GM23338 (cell line): ENCODE results near the gene ITGB7. TPM values are rescaled to one million over a fixed set of nuclear protein-coding genes. Genes with fewer than 3 reads are reported as not detected.

ENCODE experiments used
- ATAC-seq: fragments of 200-7000 bp; cut with Tn5 transposase; 3 replicates; pipeline ENCODE4 v1.9.1; 2020
- DNase-seq: peaks from one replicate; pipeline ENCODE4 v3.0.0-alpha.2; 2015; ENCODE audit warnings: low spot score
- H2AFZ ChIP-seq: fragments of 200-600 bp; sonication (generic); 2 replicates; pipeline ENCODE4 v1.8.0; 2016; ENCODE audit warnings: antibody characterized with exemption, mild to moderate bottlenecking, moderate library complexity
- H3F3A ChIP-seq: fragments of 200-600 bp; sonication (generic); replicated peaks from 2 replicates; pipeline ENCODE4 v1.8.0; 2017; ENCODE audit warnings: antibody characterized with exemption, mixed run types, low read depth
- H3K27ac ChIP-seq: fragments of 200-600 bp; sonication (generic); 2 replicates; pipeline ENCODE4 v1.6.1; 2016; ENCODE audit warnings: low read depth
- H3K27me3 ChIP-seq: fragments of 200-600 bp; sonication (generic); 2 replicates; pipeline ENCODE4 v1.8.0; 2016; ENCODE audit warnings: mild to moderate bottlenecking, mixed run types, moderate library complexity; ENCODE audit not compliant: insufficient read depth
- H3K36me3 ChIP-seq: fragments of 200-600 bp; sonication (generic); 2 replicates; pipeline ENCODE4 v1.8.0; 2016; ENCODE audit warnings: mild to moderate bottlenecking; ENCODE audit not compliant: insufficient read depth
- H3K4me1 ChIP-seq: fragments of 200-600 bp; sonication (generic); 2 replicates; pipeline ENCODE4 v1.8.0; 2016; ENCODE audit warnings: mild to moderate bottlenecking, moderate library complexity; ENCODE audit not compliant: insufficient read depth
- H3K4me2 ChIP-seq: fragments of 200-600 bp; sonication (generic); 2 replicates; pipeline ENCODE4 v1.7.1; 2017; ENCODE audit warnings: mixed run types
- H3K4me3 ChIP-seq: fragments of 200-600 bp; sonication (generic); 2 replicates; pipeline ENCODE4 v1.6.1; 2016; ENCODE audit warnings: mixed run types
- H3K79me2 ChIP-seq: fragments of 200-600 bp; sonication (generic); replicated peaks from 2 replicates; pipeline ENCODE4 v1.8.0; 2017; ENCODE audit warnings: mild to moderate bottlenecking; ENCODE audit not compliant: insufficient read depth
- H3K9me2 ChIP-seq: fragments of 200-600 bp; sonication (generic); 2 replicates; pipeline ENCODE4 v1.8.0; 2017; ENCODE audit not compliant: insufficient read depth
- H4K20me1 ChIP-seq: fragments of 200-600 bp; sonication (generic); replicated peaks from 2 replicates; pipeline ENCODE4 v1.8.0; 2017; ENCODE audit warnings: mild to moderate bottlenecking; ENCODE audit not compliant: insufficient read depth
- H3K27ac Mint-ChIP-seq: 2 replicates; pipeline ENCODE4 v1.8.0; 2020; ENCODE audit warnings: inconsistent platforms, mild to moderate bottlenecking, moderate library complexity, mixed read lengths
- H3K27me3 Mint-ChIP-seq: 3 replicates; pipeline ENCODE4 v1.8.0; 2022; ENCODE audit warnings: low read depth, mild to moderate bottlenecking, moderate library complexity, mixed read lengths, inconsistent platforms; ENCODE audit not compliant: insufficient read depth, poor library complexity
- H3K36me3 Mint-ChIP-seq: 3 replicates; pipeline ENCODE4 v1.8.0; 2021; ENCODE audit warnings: low read depth, mild to moderate bottlenecking, inconsistent platforms, moderate library complexity, mixed read lengths
- H3K4me1 Mint-ChIP-seq: 3 replicates; pipeline ENCODE4 v1.8.0; 2020; ENCODE audit warnings: mild to moderate bottlenecking, inconsistent platforms, mixed read lengths
- H3K4me3 Mint-ChIP-seq: 3 replicates; pipeline ENCODE4 v1.8.0; 2021; ENCODE audit warnings: moderate library complexity, mild to moderate bottlenecking, inconsistent platforms, mixed read lengths
- H3K9me3 Mint-ChIP-seq: 3 replicates; pipeline ENCODE4 v1.8.0; 2020; ENCODE audit warnings: moderate library complexity, mild to moderate bottlenecking, inconsistent platforms, mixed read lengths
- CREB1 ChIP-seq: fragments of 250-450 bp; sonication (Bioruptor Pico); IDR thresholded peaks from 2 replicates; pipeline ENCODE4 v1.5.0; 2020; ENCODE audit warnings: low read depth, mild to moderate bottlenecking, moderate library complexity
- ETS1 ChIP-seq: IDR thresholded peaks from 2 replicates; pipeline ENCODE4 v1.6.1; 2016; ENCODE audit warnings: antibody characterized with exemption
- JUNB ChIP-seq: IDR thresholded peaks from one replicate; pipeline ENCODE4 v1.6.1; 2016; ENCODE audit warnings: antibody characterized with exemption; ENCODE audit not compliant: unreplicated experiment
- NANOG ChIP-seq: IDR thresholded peaks from 2 replicates; pipeline ENCODE4 v1.6.1; 2016; ENCODE audit warnings: antibody characterized with exemption, borderline replicate concordance
- ZNF114 ChIP-seq: fragments of 250-450 bp; sonication (Bioruptor Pico); IDR thresholded peaks from 2 replicates; pipeline ENCODE4 v1.5.0; 2020; ENCODE audit warnings: mild to moderate bottlenecking, moderate library complexity
- ZNF331 ChIP-seq: fragments of 250-450 bp; sonication (Bioruptor Pico); IDR thresholded peaks from 2 replicates; pipeline ENCODE4 v1.5.0; 2020; ENCODE audit warnings: low read depth, mild to moderate bottlenecking, moderate library complexity
- ZNF462 ChIP-seq: fragments of 250-450 bp; sonication (Bioruptor Pico); IDR thresholded peaks from 2 replicates; pipeline ENCODE4 v1.5.0; 2020; ENCODE audit warnings: mild to moderate bottlenecking, moderate library complexity
- polyA plus RNA-seq: library from polyadenylated mRNA; unstranded; fragments of >200 nt; fragmentation: Nextera tagmentation; extraction: Ambion mirVana; gene quantifications from 2 replicates; pipeline ENCODE4 v1.2.1, GENCODE V29; 2016
- total RNA-seq: library from RNA; depleted of rRNA; stranded (reverse); fragments of >200 nt; shearing (Covaris generic); gene quantifications from 2 replicates; pipeline ENCODE4 v1.2.3, GENCODE V29; 2014
- TF ChIP-seq, protein P1 (sequence below), 2 experiments: fragments of 200-600 bp in 1 of 2; sonication (generic) in 1 of 2; conservative IDR thresholded peaks; 2 replicates each; pipeline versions ENCODE4 v1.5.1 to v1.6.1; 2016 to 2017; ENCODE audit warnings: antibody characterized with exemption in 2 of 2, low read depth in 2 of 2, mild to moderate bottlenecking in 2 of 2, moderate library complexity in 1 of 2

The ITGB7 gene
- total and polyA plus RNA-seq, 2 experiments from 2014 or later, result 0.32 TPM; not detected in 1

GRCh38 chr12:53239643-53240258, 32.7 kb upstream of the ITGB7 start:
- Histone ChIP-seq H3K9me2 (no peaks in the 10 kb centered on the region), H3K4me3 (no peak overlapping the region), H2AFZ (no peak overlapping the region), H4K20me1 (no peaks in the 10 kb centered on the region), H3K27me3 (no peaks in the 10 kb centered on the region), H3K79me2 (no peaks in the 10 kb centered on the region), H3F3A (0 out of 2 replicates have a peak, but pooled peaks cover 3% of the 10 kb centered on the region), H3K36me3 (no peaks in the 10 kb centered on the region), H3K4me1 (peaks cover 45% of the 10 kb centered on the region), H3K4me2 (no peak overlapping the region), H3K27ac (no peak overlapping the region)
- no peak overlapping the region for H3K27ac Mint-ChIP-seq
- H3K4me3 Mint-ChIP-seq, result no peak overlapping the region
- peaks cover 59% of the 10 kb centered on the region for H3K4me1 Mint-ChIP-seq
- no peak for TF ChIP-seq ZNF331 (CRISPR knock-in tag)
- no peak for TF ChIP-seq ZNF114 (CRISPR knock-in tag)
- no peak for ATAC-seq
- peaks cover 15% of the 10 kb centered on the region for H3K27me3 Mint-ChIP-seq
- no peaks in the 10 kb centered on the region for H3K9me3 Mint-ChIP-seq
- DNase-seq, result no peak
- no peaks in the 10 kb centered on the region; the same call in 2 of the 3 replicates for H3K36me3 Mint-ChIP-seq

DNA sequence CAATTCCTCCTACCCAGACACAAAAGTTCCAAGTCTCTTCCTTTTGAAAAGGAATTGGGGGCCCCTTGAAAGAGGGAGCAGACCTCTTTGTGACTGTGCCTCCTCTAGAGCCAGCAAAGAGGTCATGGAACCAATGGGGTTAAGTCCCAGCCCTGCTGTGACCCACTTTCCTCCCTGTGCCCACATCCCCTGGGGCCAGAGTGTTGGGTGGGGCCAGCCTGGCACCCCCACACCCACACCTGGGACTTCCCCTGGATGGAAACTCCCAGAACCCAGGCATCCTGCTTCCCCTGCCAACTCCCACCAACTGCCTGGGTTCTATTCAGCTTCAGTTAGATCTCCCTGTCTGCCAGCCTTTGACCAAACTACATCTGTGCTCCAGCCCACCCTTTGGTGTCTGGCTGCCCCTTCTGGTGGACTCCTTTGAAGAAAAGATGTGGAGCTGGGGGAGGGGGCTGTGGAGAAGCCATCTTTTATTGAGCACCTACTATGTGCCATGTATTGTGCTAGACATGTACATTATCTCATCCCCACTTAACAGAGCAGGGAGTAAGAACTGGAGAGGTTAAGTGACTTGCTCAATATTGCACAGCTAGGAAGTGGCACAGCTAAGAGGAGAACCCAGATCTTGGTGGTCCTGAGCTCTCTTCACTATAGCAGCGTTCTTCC, 29.5 kb upstream of the ITGB7 start:
- Histone ChIP-seq H3K27ac (no peak overlapping the region), H3K36me3 (no peaks in the 10 kb centered on the region), H3F3A (peaks cover 15% of the 10 kb centered on the region; the same call in 1 of the 2 replicates), H3K4me2 (peak overlapping the region; percentile 93), H3K9me2 (no peaks in the 10 kb centered on the region), H3K27me3 (no peaks in the 10 kb centered on the region), H2AFZ (peak overlapping the region; percentile 57), H3K79me2 (no peaks in the 10 kb centered on the region), H3K4me3 (no peak overlapping the region), H4K20me1 (no peaks in the 10 kb centered on the region), H3K4me1 (peaks cover 50% of the 10 kb centered on the region)
- peaks cover 59% of the 10 kb centered on the region for H3K4me1 Mint-ChIP-seq
- peaks cover 20% of the 10 kb centered on the region for H3K27me3 Mint-ChIP-seq
- DNase-seq (no peak), ATAC-seq (no peak)
- no peak overlapping the region; the same call in 2 of the 3 replicates for H3K4me3 Mint-ChIP-seq
- no peak overlapping the region for H3K27ac Mint-ChIP-seq
- H3K36me3 Mint-ChIP-seq, result no peaks in the 10 kb centered on the region
- H3K9me3 Mint-ChIP-seq, result no peaks in the 10 kb centered on the region
- TF ChIP-seq, protein P1, sequence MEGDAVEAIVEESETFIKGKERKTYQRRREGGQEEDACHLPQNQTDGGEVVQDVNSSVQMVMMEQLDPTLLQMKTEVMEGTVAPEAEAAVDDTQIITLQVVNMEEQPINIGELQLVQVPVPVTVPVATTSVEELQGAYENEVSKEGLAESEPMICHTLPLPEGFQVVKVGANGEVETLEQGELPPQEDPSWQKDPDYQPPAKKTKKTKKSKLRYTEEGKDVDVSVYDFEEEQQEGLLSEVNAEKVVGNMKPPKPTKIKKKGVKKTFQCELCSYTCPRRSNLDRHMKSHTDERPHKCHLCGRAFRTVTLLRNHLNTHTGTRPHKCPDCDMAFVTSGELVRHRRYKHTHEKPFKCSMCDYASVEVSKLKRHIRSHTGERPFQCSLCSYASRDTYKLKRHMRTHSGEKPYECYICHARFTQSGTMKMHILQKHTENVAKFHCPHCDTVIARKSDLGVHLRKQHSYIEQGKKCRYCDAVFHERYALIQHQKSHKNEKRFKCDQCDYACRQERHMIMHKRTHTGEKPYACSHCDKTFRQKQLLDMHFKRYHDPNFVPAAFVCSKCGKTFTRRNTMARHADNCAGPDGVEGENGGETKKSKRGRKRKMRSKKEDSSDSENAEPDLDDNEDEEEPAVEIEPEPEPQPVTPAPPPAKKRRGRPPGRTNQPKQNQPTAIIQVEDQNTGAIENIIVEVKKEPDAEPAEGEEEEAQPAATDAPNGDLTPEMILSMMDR (conservative IDR thresholded peaks at IDR 0.05; ENCODE audit: low read depth in 2 of 2), result no peak
- TF ChIP-seq CREB1, result no peak
- TF ChIP-seq ZNF114 (CRISPR knock-in tag), result no peak
- TF ChIP-seq ETS1, result no peak
- TF ChIP-seq NANOG, result no peak
- TF ChIP-seq ZNF462 (CRISPR knock-in tag), result no peak
- no peak for TF ChIP-seq JUNB
